Neural progenitor cell (in vitro differentiated cells): ENCODE measurements around the gene CGRRF1. TPM values are rescaled to one million over a fixed set of nuclear protein-coding genes. Genes with fewer than 3 reads are reported as not detected.
A peak's percentile ranks its signal among the peaks of the same experiment; 100 is the strongest.

Experiments used
- DNase-seq: peaks from one replicate; pipeline ENCODE4 v3.0.0-alpha.2; 2016; ENCODE audit warnings: low spot score
- H2AFZ ChIP-seq: fragments of 200-600 bp; sonication (generic); replicated peaks from 2 replicates; pipeline ENCODE4 v1.6.1; 2016; ENCODE audit warnings: antibody characterized with exemption
- H3F3A ChIP-seq: fragments of 200-600 bp; sonication (generic); 2 replicates; pipeline ENCODE4 v1.6.1; 2016; ENCODE audit warnings: antibody characterized with exemption, low read depth
- H3K27ac ChIP-seq: fragments of 200-600 bp; sonication (generic); 2 replicates; pipeline ENCODE4 v1.5.1; 2016; ENCODE audit warnings: mild to moderate bottlenecking
- H3K27me3 ChIP-seq: fragments of 200-600 bp; sonication (generic); 2 replicates; pipeline ENCODE4 v1.6.1; 2016; ENCODE audit warnings: mild to moderate bottlenecking, moderate library complexity
- H3K36me3 ChIP-seq: fragments of 200-600 bp; sonication (generic); 2 replicates; pipeline ENCODE4 v1.5.1; 2016
- H3K4me1 ChIP-seq: fragments of 200-600 bp; sonication (generic); 2 replicates; pipeline ENCODE4 v1.6.1; 2016; ENCODE audit warnings: mixed run types
- H3K4me2 ChIP-seq: fragments of 200-600 bp; sonication (generic); 2 replicates; pipeline ENCODE4 v1.6.1; 2016
- H3K4me3 ChIP-seq: fragments of 200-600 bp; sonication (generic); 2 replicates; pipeline ENCODE4 v1.5.1; 2016
- H3K79me2 ChIP-seq: fragments of 200-600 bp; sonication (generic); 2 replicates; pipeline ENCODE4 v1.6.1; 2016; ENCODE audit warnings: low read depth
- H3K9ac ChIP-seq: fragments of 200-600 bp; sonication (generic); 2 replicates; pipeline ENCODE4 v1.6.1; 2016
- H3K9me3 ChIP-seq: fragments of 200-600 bp; sonication (generic); 2 replicates; pipeline ENCODE4 v1.5.1; 2016; ENCODE audit warnings: low read depth
- H4K20me1 ChIP-seq: fragments of 200-600 bp; sonication (generic); 2 replicates; pipeline ENCODE4 v1.6.1; 2016; ENCODE audit warnings: low read depth
- H3K27ac Mint-ChIP-seq: 3 replicates; pipeline ENCODE4 v1.8.0; 2021; ENCODE audit warnings: mixed read lengths
- H3K27me3 Mint-ChIP-seq: 2 replicates; pipeline ENCODE4 v1.8.0; 2022; ENCODE audit warnings: low read depth, mild to moderate bottlenecking, inconsistent platforms, moderate library complexity, mixed read lengths; ENCODE audit not compliant: insufficient read depth
- H3K36me3 Mint-ChIP-seq: 3 replicates; pipeline ENCODE4 v1.8.0; 2021; ENCODE audit warnings: mixed read lengths
- H3K4me1 Mint-ChIP-seq: 3 replicates; pipeline ENCODE4 v1.8.0; 2021; ENCODE audit warnings: mixed read lengths
- H3K4me3 Mint-ChIP-seq: 3 replicates; pipeline ENCODE4 v1.8.0; 2021; ENCODE audit warnings: mild to moderate bottlenecking, moderate library complexity, mixed read lengths
- H3K9me3 Mint-ChIP-seq: 3 replicates; pipeline ENCODE4 v1.8.0; 2020; ENCODE audit warnings: mixed read lengths
- CTCF ChIP-seq: fragments of 200-600 bp; sonication (generic); IDR thresholded peaks from 2 replicates; pipeline ENCODE4 v1.5.1; 2017; ENCODE audit warnings: antibody characterized with exemption, mild to moderate bottlenecking
- EZH2 ChIP-seq: fragments of 200-600 bp; sonication (generic); IDR thresholded peaks from 2 replicates; pipeline ENCODE4 v1.6.1; 2017; ENCODE audit warnings: antibody characterized with exemption, mild to moderate bottlenecking, moderate library complexity
- EZH2phosphoT487 ChIP-seq: fragments of 200-600 bp; sonication (generic); IDR thresholded peaks from 2 replicates; pipeline ENCODE4 v1.6.1; 2017; ENCODE audit warnings: antibody characterized with exemption
- total RNA-seq: library from RNA; depleted of rRNA; stranded (reverse); fragments of >200 nt; gene quantifications from 2 replicates; pipeline ENCODE4 v1.2.3, GENCODE V29; 2015; ENCODE audit warnings: low replicate concordance

CGRRF1 gene
- total RNA-seq, 1 donor from 2014 or later, result 36.1 TPM

- peaks cover 21% of the 10 kb centered on the region for H3K4me1 Mint-ChIP-seq
- H3K4me1 ChIP-seq, result peaks cover 10% of the 10 kb centered on the region
- no peaks in the 10 kb centered on the region for H3K36me3 ChIP-seq
- peaks cover 66% of the 10 kb centered on the region for H3K27me3 ChIP-seq
- H4K20me1 ChIP-seq, result peaks cover 7% of the 10 kb centered on the region
- H3K9me3 Mint-ChIP-seq, result no peaks in the 10 kb centered on the region
- H3K4me2 ChIP-seq, result peak within 1 kb of the TSS; percentile 90
- H3K27me3 Mint-ChIP-seq, result peaks cover 7% of the 10 kb centered on the region
- H3K9me3 ChIP-seq, result no peaks in the 10 kb centered on the region
- H3K4me3 ChIP-seq, result peak within 1 kb of the TSS; percentile 61
- H3F3A ChIP-seq, result peaks cover 25% of the 10 kb centered on the region
- TF ChIP-seq CTCF (peak; percentile 40), EZH2phosphoT487 (no peak), EZH2 (peak; percentile 49)
- DNase-seq, result peak; percentile 84
- H2AFZ ChIP-seq, result peak within 1 kb of the TSS; percentile 91
- no peak within 1 kb of the TSS for H3K27ac ChIP-seq
- peaks cover 3% of the 10 kb centered on the region for H3K36me3 Mint-ChIP-seq
- peak within 1 kb of the TSS; percentile 98 for H3K4me3 Mint-ChIP-seq
- H3K27ac Mint-ChIP-seq, result peak within 1 kb of the TSS; percentile 78
- H3K79me2 ChIP-seq, result no peaks in the 10 kb centered on the region
- H3K9ac ChIP-seq, result no peak within 1 kb of the TSS
These were observed 56.9 kb downstream of the CGRRF1 start, which contains the start of gene SAMD4A for GRCh38 chr14:54566410-54567223. Gene SAMD4A, plus strand, starts transcription at chr14:54567128. Its CDS starts 789 bp downstream, at chr14:54567917.

- Histone ChIP-seq H3K9me3 (no peaks in the 10 kb centered on the region), H3K9ac (no peak overlapping the region), H3K27ac (no peak overlapping the region), H3K4me2 (peak overlapping the region; percentile 90), H2AFZ (peak overlapping the region; percentile 91), H4K20me1 (peaks cover 7% of the 10 kb centered on the region), H3K4me3 (peak overlapping the region; percentile 61), H3K27me3 (peaks cover 66% of the 10 kb centered on the region), H3K36me3 (no peaks in the 10 kb centered on the region), H3K4me1 (peaks cover 10% of the 10 kb centered on the region), H3K79me2 (no peaks in the 10 kb centered on the region), H3F3A (peaks cover 25% of the 10 kb centered on the region)
- peaks cover 8% of the 10 kb centered on the region for H3K36me3 Mint-ChIP-seq
- H3K9me3 Mint-ChIP-seq, result peaks cover 5% of the 10 kb centered on the region
- peaks cover 7% of the 10 kb centered on the region for H3K27me3 Mint-ChIP-seq
- TF ChIP-seq EZH2phosphoT487, result no peak
- no peak for TF ChIP-seq CTCF
- no peak for TF ChIP-seq EZH2
- peak overlapping the region; percentile 98 for H3K4me3 Mint-ChIP-seq
- peak; percentile 69 for DNase-seq
- H3K27ac Mint-ChIP-seq, result peak overlapping the region; percentile 78
- peaks cover 21% of the 10 kb centered on the region for H3K4me1 Mint-ChIP-seq
These were observed 57.5 kb downstream of the CGRRF1 start for GRCh38 chr14:54567224-54567638.

- TF ChIP-seq CTCF (no peak), EZH2 (no peak), EZH2phosphoT487 (no peak)
- peaks cover 10% of the 10 kb centered on the region for H3K36me3 Mint-ChIP-seq
- peaks cover 21% of the 10 kb centered on the region for H3K4me1 Mint-ChIP-seq
- peaks cover 25% of the 10 kb centered on the region for H3F3A ChIP-seq
- peak overlapping the region; percentile 98 for H3K4me3 Mint-ChIP-seq
- H3K9ac ChIP-seq, result no peak overlapping the region
- H3K27me3 Mint-ChIP-seq, result peaks cover 7% of the 10 kb centered on the region
- no peak overlapping the region for H3K27ac ChIP-seq
- H3K4me2 ChIP-seq, result peak overlapping the region; percentile 90
- peaks cover 10% of the 10 kb centered on the region for H3K4me1 ChIP-seq
- H3K4me3 ChIP-seq, result peak overlapping the region; percentile 61
- peaks cover 7% of the 10 kb centered on the region for H4K20me1 ChIP-seq
- H2AFZ ChIP-seq, result peak overlapping the region; percentile 91
- peak overlapping the region; percentile 78 for H3K27ac Mint-ChIP-seq
- H3K27me3 ChIP-seq, result peaks cover 66% of the 10 kb centered on the region
- no peaks in the 10 kb centered on the region for H3K36me3 ChIP-seq
- peaks cover 5% of the 10 kb centered on the region for H3K9me3 Mint-ChIP-seq
- no peaks in the 10 kb centered on the region for H3K9me3 ChIP-seq
- peak; percentile 85 for DNase-seq
- H3K79me2 ChIP-seq, result no peaks in the 10 kb centered on the region
These were observed 58.2 kb downstream of the CGRRF1 start for GRCh38 chr14:54567639-54568561.
